Measurements from ENCODE around the gene WDR13.
A peak's percentile ranks its signal among the peaks of the same experiment; 100 is the strongest.
"Not testable (repeated sequence)": the region's sequence is repeated elsewhere in the genome, so short reads cannot be mapped to it uniquely, and the experiment has no call there.

WDR13 gene

GRCh38 chrX:48597353-48598264 is at the start of gene WDR13:
Gene WDR13 (plus strand): TSS chrX:48597492. CDS start chrX:48597997, 505 bp downstream.
- Histone ChIP-seq H3K27me3 (ENCODE audit: control insufficient read depth, insufficient read depth, low read length) (no peaks in the 10 kb centered on the region), H3K4me3 (ENCODE audit: low read depth, low read length) (peak within 1 kb of the TSS; percentile 98), H3K27ac (ENCODE audit: low read depth, low read length) (peak within 1 kb of the TSS; percentile 89; the same call in 1 of the 2 replicates), H3K9ac (ENCODE audit: low read length) (peak within 1 kb of the TSS; percentile 99), H3K36me3 (ENCODE audit: control insufficient read depth, insufficient read depth, low read length) (peaks cover 24% of the 10 kb centered on the region), H3K4me1 (ENCODE audit: control insufficient read depth, insufficient read depth, low read length) (peaks cover 4% of the 10 kb centered on the region; the same call in 1 of the 2 replicates), H3K9me3 (ENCODE audit: control insufficient read depth, insufficient read depth, low read depth, low read length) (peaks cover 16% of the 10 kb centered on the region; the same call in 1 of the 2 replicates)

DNA sequence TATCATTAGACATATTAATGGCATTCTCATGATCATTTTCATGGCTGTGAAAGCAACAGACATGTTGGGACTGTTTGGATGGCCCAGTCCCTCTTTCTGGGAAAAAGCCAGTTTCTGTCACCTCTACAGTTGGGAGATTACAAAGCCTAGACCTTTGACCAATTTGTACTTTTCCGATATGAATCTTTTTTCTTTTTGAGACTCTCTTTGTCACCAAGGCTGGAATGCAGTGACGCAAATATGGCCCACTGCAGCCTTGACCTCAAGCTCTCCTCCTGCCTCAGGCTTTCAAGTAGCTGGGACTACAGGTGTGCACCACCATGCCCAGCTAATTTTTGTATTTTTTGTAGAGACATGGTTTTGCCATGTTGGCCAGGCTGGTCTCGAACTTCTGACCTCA is 48.4 kb upstream of the WDR13 start:
- peaks cover 11% of the 10 kb centered on the region for H3K36me3 ChIP-seq (ENCODE audit: control insufficient read depth, insufficient read depth, low read length)
- H3K4me1 ChIP-seq (ENCODE audit: control insufficient read depth, insufficient read depth, low read length): no peaks in the 10 kb centered on the region
- H3K9ac ChIP-seq (ENCODE audit: low read length): no peak overlapping the region
- H3K27me3 ChIP-seq (ENCODE audit: control insufficient read depth, insufficient read depth, low read length): no peaks in the 10 kb centered on the region
- H3K4me3 ChIP-seq (ENCODE audit: low read depth, low read length): no peak overlapping the region
- H3K9me3 ChIP-seq (ENCODE audit: control insufficient read depth, insufficient read depth, low read depth, low read length): peaks cover 8% of the 10 kb centered on the region; the same call in 1 of the 2 replicates
- H3K27ac ChIP-seq (ENCODE audit: low read depth, low read length): no peak overlapping the region

- not testable (repeated sequence) for H3K4me3 ChIP-seq (ENCODE audit: low read depth, low read length); H3K27me3 ChIP-seq (ENCODE audit: control insufficient read depth, insufficient read depth, low read length); H3K4me1 ChIP-seq (ENCODE audit: control insufficient read depth, insufficient read depth, low read length); H3K27ac ChIP-seq (ENCODE audit: low read depth, low read length); H3K9ac ChIP-seq (ENCODE audit: low read length)
- peaks cover 13% of the 10 kb centered on the region; the same call in 1 of the 2 replicates for H3K9me3 ChIP-seq (ENCODE audit: control insufficient read depth, insufficient read depth, low read depth, low read length)
- H3K36me3 ChIP-seq (ENCODE audit: control insufficient read depth, insufficient read depth, low read length): peaks cover 25% of the 10 kb centered on the region
Observed at GRCh38 chrX:48555731-48556325, 41.5 kb upstream of the WDR13 start.

DNA sequence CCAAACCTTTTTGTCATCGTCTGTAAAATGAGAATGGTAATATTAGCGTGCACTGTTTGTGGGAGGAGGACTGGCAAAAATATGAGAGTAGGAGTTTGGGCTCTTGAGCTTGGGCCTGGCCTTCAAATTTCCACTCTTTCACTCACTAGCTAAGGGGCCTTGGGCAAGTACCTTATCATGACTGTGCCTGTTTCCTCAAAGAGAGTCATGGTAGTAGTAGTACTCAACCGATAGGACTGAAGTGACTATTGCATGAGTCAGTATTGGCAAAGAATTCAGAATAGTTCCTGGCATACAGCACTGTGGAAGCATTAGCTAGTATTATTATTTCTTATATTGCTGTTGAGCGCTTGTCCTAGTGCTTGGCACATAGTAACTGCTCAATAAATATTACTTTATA is 39.0 kb upstream of the WDR13 start:
- Histone ChIP-seq H3K27me3 (ENCODE audit: control insufficient read depth, insufficient read depth, low read length) (no peaks in the 10 kb centered on the region), H3K4me1 (ENCODE audit: control insufficient read depth, insufficient read depth, low read length) (no peaks in the 10 kb centered on the region), H3K9me3 (ENCODE audit: control insufficient read depth, insufficient read depth, low read depth, low read length) (peaks cover 13% of the 10 kb centered on the region; the same call in 1 of the 2 replicates), H3K27ac (ENCODE audit: low read depth, low read length) (no peak overlapping the region), H3K36me3 (ENCODE audit: control insufficient read depth, insufficient read depth, low read length) (peaks cover 31% of the 10 kb centered on the region), H3K4me3 (ENCODE audit: low read depth, low read length) (no peak overlapping the region), H3K9ac (ENCODE audit: low read length) (no peak overlapping the region)

GRCh38 chrX:48559636-48560035 is 37.7 kb upstream of the WDR13 start:
- H3K9ac ChIP-seq (ENCODE audit: low read length): no peak overlapping the region
- no peaks in the 10 kb centered on the region for H3K4me1 ChIP-seq (ENCODE audit: control insufficient read depth, insufficient read depth, low read length)
- peaks cover 17% of the 10 kb centered on the region; the same call in 1 of the 2 replicates for H3K9me3 ChIP-seq (ENCODE audit: control insufficient read depth, insufficient read depth, low read depth, low read length)
- H3K27ac ChIP-seq (ENCODE audit: low read depth, low read length): no peak overlapping the region
- no peak overlapping the region for H3K4me3 ChIP-seq (ENCODE audit: low read depth, low read length)
- H3K36me3 ChIP-seq (ENCODE audit: control insufficient read depth, insufficient read depth, low read length): peaks cover 30% of the 10 kb centered on the region
- no peaks in the 10 kb centered on the region for H3K27me3 ChIP-seq (ENCODE audit: control insufficient read depth, insufficient read depth, low read length)

GRCh38 chrX:48560056-48560455 is 37.2 kb upstream of the WDR13 start:
- H3K27me3 ChIP-seq (ENCODE audit: control insufficient read depth, insufficient read depth, low read length): no peaks in the 10 kb centered on the region
- H3K4me1 ChIP-seq (ENCODE audit: control insufficient read depth, insufficient read depth, low read length): no peaks in the 10 kb centered on the region
- H3K9me3 ChIP-seq (ENCODE audit: control insufficient read depth, insufficient read depth, low read depth, low read length): peaks cover 17% of the 10 kb centered on the region; the same call in 1 of the 2 replicates
- no peak overlapping the region for H3K4me3 ChIP-seq (ENCODE audit: low read depth, low read length)
- no peak overlapping the region for H3K27ac ChIP-seq (ENCODE audit: low read depth, low read length)
- peaks cover 27% of the 10 kb centered on the region for H3K36me3 ChIP-seq (ENCODE audit: control insufficient read depth, insufficient read depth, low read length)
- no peak overlapping the region for H3K9ac ChIP-seq (ENCODE audit: low read length)

DNA sequence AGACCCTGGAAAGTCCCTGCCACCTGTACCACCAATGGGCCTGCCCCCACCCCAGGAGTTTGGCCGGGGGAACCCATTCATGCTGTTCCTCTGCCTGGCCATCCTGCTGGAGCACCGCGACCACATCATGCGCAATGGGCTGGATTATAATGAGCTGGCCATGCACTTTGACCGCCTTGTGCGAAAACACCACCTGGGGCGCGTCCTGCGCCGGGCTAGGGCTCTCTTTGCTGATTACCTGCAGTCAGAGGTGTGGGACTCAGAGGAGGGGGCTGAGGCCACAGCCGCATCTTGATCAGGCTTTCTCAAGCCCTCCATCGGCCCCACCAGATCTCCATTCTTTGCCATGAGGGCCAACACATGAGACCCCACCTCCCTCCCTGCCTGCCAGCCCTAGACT is 36.6 kb upstream of the WDR13 start:
- Histone ChIP-seq H3K4me3 (ENCODE audit: low read depth, low read length) (no peak overlapping the region), H3K9me3 (ENCODE audit: control insufficient read depth, insufficient read depth, low read depth, low read length) (peaks cover 17% of the 10 kb centered on the region; the same call in 1 of the 2 replicates), H3K4me1 (ENCODE audit: control insufficient read depth, insufficient read depth, low read length) (no peaks in the 10 kb centered on the region), H3K36me3 (ENCODE audit: control insufficient read depth, insufficient read depth, low read length) (peaks cover 27% of the 10 kb centered on the region), H3K9ac (ENCODE audit: low read length) (no peak overlapping the region), H3K27ac (ENCODE audit: low read depth, low read length) (no peak overlapping the region), H3K27me3 (ENCODE audit: control insufficient read depth, insufficient read depth, low read length) (no peaks in the 10 kb centered on the region)

- Histone ChIP-seq H3K27ac (ENCODE audit: low read depth, low read length) (no peak overlapping the region), H3K9ac (ENCODE audit: low read length) (no peak overlapping the region), H3K4me1 (ENCODE audit: control insufficient read depth, insufficient read depth, low read length) (no peaks in the 10 kb centered on the region), H3K27me3 (ENCODE audit: control insufficient read depth, insufficient read depth, low read length) (no peaks in the 10 kb centered on the region), H3K9me3 (ENCODE audit: control insufficient read depth, insufficient read depth, low read depth, low read length) (peaks cover 4% of the 10 kb centered on the region; the same call in 1 of the 2 replicates), H3K4me3 (ENCODE audit: low read depth, low read length) (no peak overlapping the region), H3K36me3 (ENCODE audit: control insufficient read depth, insufficient read depth, low read length) (peaks cover 1% of the 10 kb centered on the region)
Observed at GRCh38 chrX:48569958-48570357, 27.3 kb upstream of the WDR13 start.

DNA sequence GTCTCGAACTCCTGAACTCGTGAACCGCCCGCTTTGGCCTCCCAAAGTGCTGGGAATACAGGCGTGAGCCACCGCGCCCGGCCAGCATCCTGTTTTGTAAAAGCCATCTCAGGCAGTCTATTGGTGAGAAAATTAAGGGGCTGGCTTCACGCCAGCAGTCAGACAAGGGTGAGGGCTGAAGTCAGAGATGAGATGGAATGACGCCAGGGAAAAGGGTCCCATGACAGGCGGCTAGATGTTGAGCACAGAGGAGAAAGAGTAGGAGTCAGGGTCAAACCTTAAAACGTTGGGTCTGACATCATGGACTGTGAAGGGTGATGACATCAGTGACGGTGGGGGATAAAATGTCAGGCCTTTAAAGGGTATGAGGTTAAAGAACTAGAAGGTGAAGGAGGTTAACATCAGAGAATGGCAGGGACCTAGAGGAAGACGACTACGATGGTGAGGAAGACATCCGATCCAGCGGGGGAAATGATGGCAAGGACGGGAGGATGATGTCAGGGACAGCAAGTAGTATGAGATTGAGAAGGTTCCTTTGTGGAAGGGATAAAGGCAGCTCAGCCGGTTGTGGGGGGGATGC is 23.5 kb upstream of the WDR13 start:
- peaks cover 5% of the 10 kb centered on the region; the same call in 1 of the 2 replicates for H3K4me1 ChIP-seq (ENCODE audit: control insufficient read depth, insufficient read depth, low read length)
- no peak overlapping the region for H3K27ac ChIP-seq (ENCODE audit: low read depth, low read length)
- H3K4me3 ChIP-seq (ENCODE audit: low read depth, low read length): peak overlapping the region; percentile 85
- H3K9ac ChIP-seq (ENCODE audit: low read length): peak overlapping the region; percentile 100
- peaks cover 40% of the 10 kb centered on the region for H3K36me3 ChIP-seq (ENCODE audit: control insufficient read depth, insufficient read depth, low read length)
- no peaks in the 10 kb centered on the region for H3K27me3 ChIP-seq (ENCODE audit: control insufficient read depth, insufficient read depth, low read length)
- peaks cover 10% of the 10 kb centered on the region; the same call in 1 of the 2 replicates for H3K9me3 ChIP-seq (ENCODE audit: control insufficient read depth, insufficient read depth, low read depth, low read length)

DNA sequence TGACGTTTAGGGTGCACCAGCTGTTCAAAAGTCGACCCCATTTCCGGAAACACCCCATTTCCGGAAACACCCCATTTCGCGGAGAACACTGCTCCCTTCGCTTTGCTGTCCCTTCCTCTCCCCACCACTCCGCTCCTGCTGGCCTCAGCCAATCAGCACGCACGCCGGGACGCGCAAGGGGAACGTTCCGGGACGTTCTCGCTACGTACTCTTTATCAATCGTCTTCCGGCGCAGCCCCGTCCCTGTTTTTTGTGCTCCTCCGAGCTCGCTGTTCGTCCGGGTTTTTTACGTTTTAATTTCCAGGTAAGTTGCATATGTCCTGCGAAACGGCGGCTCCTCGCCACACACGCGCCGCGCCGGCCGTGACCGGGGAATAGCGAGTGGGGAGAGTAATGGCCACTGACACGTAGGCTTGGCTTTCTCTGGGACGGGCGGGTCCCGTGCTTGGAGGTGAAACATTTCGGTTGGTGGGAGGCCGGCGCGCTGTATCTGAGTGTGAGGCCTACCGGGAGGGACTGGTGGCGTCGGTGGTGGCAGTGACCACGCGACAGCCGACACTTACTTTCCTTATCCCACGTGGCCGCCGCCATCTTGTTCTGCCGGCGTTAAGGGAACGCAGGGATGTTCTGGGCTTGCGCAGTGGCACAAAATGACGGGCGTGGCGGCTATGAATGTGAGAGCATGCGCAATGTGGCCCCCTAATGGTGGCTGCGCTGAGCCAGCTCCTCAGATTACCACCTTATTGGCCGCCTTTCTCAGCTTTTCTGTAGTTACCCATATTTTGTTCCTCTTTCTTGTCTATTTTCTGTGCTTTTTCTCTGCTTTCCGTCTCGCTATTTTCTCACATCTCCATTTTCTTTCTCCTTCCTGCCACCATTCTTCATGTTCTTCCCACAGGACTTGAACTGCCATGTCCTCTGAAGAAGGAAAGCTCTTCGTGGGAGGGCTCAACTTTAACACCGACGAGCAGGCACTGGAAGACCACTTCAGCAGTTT is 22.7 kb upstream of the WDR13 start, which contains the start of gene RBM3:
RBM3 (plus strand) TSS at position 215 of the 997 bp plus-strand sequence; CDS start at position 912, 697 bp downstream.
- H3K9ac ChIP-seq (ENCODE audit: low read length): peak within 1 kb of the TSS; percentile 100
- H3K4me1 ChIP-seq (ENCODE audit: control insufficient read depth, insufficient read depth, low read length): peaks cover 5% of the 10 kb centered on the region; the same call in 1 of the 2 replicates
- H3K36me3 ChIP-seq (ENCODE audit: control insufficient read depth, insufficient read depth, low read length): peaks cover 44% of the 10 kb centered on the region
- peak within 1 kb of the TSS; percentile 99 for H3K27ac ChIP-seq (ENCODE audit: low read depth, low read length)
- no peaks in the 10 kb centered on the region for H3K27me3 ChIP-seq (ENCODE audit: control insufficient read depth, insufficient read depth, low read length)
- H3K4me3 ChIP-seq (ENCODE audit: low read depth, low read length): peak within 1 kb of the TSS; percentile 85
- peaks cover 10% of the 10 kb centered on the region; the same call in 1 of the 2 replicates for H3K9me3 ChIP-seq (ENCODE audit: control insufficient read depth, insufficient read depth, low read depth, low read length)
